Suprapubic skin (tissue), 4 donors: ENCODE data around the gene PRKCQ.

Experiments used
- CTCF ChIP-seq, 2 donors: fragments of 200-600 bp in 1 of 2; fragments of 450-650 bp in 1 of 2; sonication (generic) in 1 of 2; IDR thresholded peaks; one replicate each; pipeline ENCODE4 v1.5.1; 2016 to 2019; ENCODE audit warnings: antibody characterized with exemption in 2 of 2, mild to moderate bottlenecking in 1 of 2, moderate library complexity in 1 of 2
- POLR2A ChIP-seq, 2 donors: fragments of 450-650 bp; IDR thresholded peaks; one replicate each; pipeline ENCODE4 v1.6.1; 2017; ENCODE audit warnings: antibody characterized with exemption in 2 of 2, mild to moderate bottlenecking in 2 of 2, moderate library complexity in 2 of 2
- POLR2AphosphoS5 ChIP-seq, 3 donors: sonication (generic); formaldehyde crosslinking; IDR thresholded peaks; one replicate each; pipeline ENCODE4 v1.6.1; 2017; ENCODE audit warnings: antibody characterized with exemption in 3 of 3

- TF ChIP-seq POLR2AphosphoS5 (IDR thresholded peaks at IDR 0.05) (no peak), CTCF (IDR thresholded peaks at IDR 0.05) (no peak), POLR2A (IDR thresholded peaks at IDR 0.05) (no peak)
Observed at GRCh38 chr10:6455592-6455991, 124.5 kb downstream of the PRKCQ start.
